ENCODE data around the gene ARL11.

Gene ARL11

DNA sequence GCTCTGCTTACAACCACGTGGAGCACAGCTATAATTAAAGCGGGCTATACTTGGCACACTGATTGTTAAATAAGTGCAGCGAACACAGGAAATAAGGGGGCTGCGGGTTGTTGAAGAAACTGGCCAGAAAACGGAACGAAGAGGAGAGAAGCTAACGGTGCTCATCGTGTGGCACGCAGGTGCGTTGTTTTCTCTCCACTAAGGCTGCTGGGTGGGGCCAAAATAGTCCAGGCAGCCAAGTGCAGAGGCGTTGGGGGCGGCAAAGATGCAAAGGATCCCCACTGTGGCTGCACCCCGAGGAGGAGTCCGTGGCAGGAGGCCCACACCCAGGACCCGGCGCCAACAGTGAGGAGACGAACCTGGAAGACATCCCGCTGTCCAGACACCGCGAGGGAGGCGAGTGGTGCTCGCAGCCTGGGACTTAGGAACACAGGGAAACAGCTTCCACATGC lies 8.1 kb upstream of the ARL11 start:
- H3K27ac ChIP-seq = no peak overlapping the region
- TF ChIP-seq, protein P1, sequence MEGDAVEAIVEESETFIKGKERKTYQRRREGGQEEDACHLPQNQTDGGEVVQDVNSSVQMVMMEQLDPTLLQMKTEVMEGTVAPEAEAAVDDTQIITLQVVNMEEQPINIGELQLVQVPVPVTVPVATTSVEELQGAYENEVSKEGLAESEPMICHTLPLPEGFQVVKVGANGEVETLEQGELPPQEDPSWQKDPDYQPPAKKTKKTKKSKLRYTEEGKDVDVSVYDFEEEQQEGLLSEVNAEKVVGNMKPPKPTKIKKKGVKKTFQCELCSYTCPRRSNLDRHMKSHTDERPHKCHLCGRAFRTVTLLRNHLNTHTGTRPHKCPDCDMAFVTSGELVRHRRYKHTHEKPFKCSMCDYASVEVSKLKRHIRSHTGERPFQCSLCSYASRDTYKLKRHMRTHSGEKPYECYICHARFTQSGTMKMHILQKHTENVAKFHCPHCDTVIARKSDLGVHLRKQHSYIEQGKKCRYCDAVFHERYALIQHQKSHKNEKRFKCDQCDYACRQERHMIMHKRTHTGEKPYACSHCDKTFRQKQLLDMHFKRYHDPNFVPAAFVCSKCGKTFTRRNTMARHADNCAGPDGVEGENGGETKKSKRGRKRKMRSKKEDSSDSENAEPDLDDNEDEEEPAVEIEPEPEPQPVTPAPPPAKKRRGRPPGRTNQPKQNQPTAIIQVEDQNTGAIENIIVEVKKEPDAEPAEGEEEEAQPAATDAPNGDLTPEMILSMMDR (conservative IDR thresholded peaks at IDR 0.05) = no peak

DNA sequence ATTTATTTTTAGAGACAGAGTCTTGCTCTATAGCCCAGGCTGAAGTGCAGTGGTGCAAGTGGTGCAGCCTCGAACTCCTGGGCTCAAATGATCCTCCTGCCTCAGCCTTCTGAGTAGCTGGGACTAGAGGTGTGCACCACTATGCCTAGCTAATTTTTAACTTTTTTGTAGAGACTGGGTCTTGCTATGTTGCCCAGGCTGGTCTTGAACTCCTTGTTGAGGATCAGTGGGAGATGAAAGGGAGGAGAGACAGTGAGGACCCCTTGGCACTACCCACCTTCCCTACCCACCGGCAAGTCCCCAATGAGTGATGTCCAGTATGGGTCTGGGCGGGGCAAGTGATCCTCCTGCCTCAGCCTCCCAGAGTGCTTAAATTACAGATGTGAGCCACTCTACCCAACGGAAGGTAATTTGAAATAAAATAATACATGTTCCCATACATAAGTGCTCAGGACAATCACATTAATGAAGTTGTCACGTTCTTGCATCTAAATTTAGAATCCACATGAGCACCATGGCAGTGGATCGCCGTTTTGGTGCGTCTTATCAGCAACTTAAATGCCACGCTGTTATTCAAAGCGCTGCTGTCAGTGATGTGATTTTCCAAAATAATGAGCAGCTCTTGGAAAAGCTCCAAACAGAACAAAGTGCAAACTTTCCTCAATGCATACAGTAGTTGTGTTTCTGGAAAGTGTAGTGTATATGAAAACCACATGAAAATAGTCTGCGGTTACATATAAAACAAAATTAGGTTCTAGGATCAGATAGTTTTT lies 5.9 kb upstream of the ARL11 start:
- TF ChIP-seq, protein P1 (conservative IDR thresholded peaks at IDR 0.05) = no peak
- H3K27ac ChIP-seq = no peak overlapping the region

DNA sequence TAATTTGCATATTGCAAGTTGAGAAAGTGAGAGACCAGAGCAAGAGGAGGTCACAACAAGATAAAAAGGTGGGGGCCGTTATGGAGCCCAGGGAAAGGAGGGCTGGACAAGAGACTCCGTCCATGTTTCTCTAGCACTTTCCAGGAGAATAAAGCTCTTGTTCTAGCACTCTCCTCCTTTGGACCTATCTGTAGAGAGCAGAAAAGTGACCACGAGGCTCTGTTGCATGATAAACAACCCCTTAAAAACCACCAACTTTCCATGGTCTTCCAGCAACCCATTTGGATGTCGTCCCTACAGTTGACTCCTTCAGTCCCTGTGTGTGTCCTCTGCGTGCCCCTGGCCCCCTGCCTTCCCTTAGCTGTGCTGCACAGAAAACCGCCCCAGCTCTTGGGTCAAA lies 4.1 kb upstream of the ARL11 start:
- H3K27ac ChIP-seq = no peak overlapping the region
- TF ChIP-seq, protein P1 (conservative IDR thresholded peaks at IDR 0.05) = no peak

DNA sequence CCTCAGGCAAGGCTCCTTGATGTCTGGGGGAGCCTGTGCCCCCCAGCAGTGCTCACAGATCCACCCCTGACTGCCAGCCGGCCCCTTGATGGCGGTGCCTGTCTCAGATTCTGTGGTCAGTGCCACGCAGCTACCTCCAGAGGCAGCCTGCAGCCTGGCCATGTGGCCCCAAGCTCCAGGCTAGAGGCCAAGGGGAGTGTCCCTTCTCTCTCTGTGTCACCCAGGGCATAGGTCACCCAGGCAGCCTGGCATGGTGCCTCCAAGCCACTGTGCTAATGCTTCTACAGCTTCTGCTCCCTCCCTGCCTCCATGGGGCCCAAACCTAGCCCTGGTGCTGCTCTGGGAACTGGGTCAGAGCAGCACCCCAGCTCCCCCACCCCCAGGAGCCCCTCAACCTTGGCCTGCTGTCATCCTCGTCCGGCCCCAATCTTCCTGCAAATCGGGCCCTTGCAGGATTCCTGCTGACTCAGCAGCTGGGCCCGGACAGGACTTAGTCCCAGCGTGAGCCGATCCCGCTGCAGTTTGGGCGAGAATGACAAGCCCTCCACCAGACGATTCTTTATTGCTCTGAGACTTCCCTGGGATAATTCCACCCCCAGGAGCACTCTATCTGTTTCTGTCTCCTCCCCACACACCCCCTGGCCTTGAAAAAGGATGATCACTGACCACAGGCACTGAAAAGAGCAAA lies 2.8 kb upstream of the ARL11 start:
- TF ChIP-seq, protein P1 (conservative IDR thresholded peaks at IDR 0.05) = no peak
- no peak overlapping the region for H3K27ac ChIP-seq

DNA sequence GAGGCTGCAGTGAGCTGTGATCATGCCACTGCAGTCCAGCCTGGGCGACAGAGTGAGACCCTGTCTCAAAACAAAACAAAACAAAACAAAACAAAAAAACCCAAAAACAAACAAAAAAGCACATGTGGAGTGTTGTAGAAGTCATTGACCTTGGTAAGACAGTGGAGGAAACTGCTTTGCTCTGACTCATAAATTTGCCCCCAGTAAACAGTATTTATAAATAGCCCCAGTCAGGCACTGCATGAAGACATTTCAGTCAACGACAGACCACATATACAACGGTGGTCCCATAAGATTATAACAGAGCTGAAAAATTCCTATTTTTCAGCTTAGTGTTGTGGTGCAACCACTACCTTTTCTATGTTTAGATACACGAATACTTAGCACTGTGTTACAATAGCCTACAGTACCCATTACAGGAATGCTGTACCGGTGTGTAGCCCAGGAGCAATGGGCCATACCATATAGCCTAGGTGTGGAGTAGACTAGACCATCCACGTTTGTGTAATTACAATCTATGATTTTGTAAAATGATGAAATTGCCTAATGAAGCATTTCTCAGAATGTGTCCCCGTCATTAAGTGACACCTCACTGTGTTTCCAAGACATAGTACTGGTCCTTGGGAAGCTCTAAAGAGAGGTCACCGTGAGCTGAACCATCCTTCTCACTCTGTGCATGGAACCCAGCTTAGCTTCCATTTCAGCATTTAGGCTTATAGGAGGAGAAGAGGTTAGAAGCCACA lies 1.1 kb downstream of the ARL11 start:
- H3K27ac ChIP-seq = no peak overlapping the region
- TF ChIP-seq, protein P1 (conservative IDR thresholded peaks at IDR 0.05) = no peak

DNA sequence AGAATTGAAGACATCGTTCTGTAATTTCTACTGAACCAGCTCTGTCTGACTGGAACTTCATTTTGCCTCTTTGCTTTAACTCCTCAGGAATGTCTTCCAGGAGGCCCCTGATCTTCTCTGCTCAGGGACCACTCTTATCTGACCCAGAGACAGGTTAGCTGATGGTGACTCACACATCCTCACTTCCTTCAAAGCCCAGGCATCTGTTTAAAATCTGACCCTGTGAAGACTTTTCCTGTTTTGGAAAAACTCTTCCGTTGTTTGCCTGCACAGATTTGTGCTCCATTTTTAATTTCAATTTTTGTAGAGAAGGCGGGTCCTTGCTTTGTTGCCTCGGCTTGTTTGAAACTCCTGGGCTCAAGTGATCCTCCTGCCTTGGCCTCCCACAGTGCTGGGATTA lies 1.6 kb downstream of the ARL11 start:
- no peak overlapping the region for H3K27ac ChIP-seq
- TF ChIP-seq, protein P1 (conservative IDR thresholded peaks at IDR 0.05) = no peak

DNA sequence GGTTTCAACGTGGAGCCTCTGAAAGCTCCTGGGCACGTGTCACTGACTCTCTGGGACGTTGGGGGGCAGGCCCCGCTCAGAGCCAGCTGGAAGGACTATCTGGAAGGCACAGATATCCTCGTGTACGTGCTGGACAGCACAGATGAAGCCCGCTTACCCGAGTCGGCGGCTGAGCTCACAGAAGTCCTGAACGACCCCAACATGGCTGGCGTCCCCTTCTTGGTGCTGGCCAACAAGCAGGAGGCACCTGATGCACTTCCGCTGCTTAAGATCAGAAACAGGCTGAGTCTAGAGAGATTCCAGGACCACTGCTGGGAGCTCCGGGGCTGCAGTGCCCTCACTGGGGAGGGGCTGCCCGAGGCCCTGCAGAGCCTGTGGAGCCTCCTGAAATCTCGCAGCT lies 2.3 kb downstream of the ARL11 start:
- H3K27ac ChIP-seq = no peak overlapping the region
- TF ChIP-seq, protein P1 (conservative IDR thresholded peaks at IDR 0.05) = no peak

All from VCaP (cell line).